ENCODE data around the gene CACFD1.

DNA sequence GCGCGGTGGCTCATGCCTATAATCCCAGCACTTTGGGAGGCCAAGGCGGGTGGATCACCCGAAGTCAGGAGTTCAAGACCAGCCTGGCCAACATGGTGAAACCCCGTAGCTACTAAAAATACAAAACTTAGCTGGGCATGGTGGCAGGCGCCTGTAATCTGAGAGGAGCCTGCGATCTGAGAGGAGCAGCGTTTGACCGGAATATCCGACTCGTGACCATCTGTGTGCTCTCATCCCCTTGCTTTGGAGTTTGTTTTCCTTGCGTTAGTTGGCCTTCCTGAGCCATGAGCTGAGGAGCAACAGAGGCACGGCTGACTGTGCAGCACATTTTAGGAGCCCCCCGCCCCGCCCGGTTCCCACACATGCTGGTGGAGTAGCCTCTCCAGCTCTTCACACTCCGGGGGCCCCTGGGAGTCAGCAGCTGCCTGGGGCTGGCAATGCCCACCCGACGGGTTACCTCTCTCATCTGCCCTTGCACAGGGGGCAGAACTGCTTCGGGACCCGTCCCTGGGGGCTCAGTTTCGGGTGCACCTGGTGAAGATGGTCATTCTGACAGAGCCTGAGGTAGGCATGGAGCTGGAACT lies 34.6 kb upstream of the CACFD1 start:
- TF ChIP-seq, protein P1, sequence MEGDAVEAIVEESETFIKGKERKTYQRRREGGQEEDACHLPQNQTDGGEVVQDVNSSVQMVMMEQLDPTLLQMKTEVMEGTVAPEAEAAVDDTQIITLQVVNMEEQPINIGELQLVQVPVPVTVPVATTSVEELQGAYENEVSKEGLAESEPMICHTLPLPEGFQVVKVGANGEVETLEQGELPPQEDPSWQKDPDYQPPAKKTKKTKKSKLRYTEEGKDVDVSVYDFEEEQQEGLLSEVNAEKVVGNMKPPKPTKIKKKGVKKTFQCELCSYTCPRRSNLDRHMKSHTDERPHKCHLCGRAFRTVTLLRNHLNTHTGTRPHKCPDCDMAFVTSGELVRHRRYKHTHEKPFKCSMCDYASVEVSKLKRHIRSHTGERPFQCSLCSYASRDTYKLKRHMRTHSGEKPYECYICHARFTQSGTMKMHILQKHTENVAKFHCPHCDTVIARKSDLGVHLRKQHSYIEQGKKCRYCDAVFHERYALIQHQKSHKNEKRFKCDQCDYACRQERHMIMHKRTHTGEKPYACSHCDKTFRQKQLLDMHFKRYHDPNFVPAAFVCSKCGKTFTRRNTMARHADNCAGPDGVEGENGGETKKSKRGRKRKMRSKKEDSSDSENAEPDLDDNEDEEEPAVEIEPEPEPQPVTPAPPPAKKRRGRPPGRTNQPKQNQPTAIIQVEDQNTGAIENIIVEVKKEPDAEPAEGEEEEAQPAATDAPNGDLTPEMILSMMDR (IDR thresholded peaks at IDR 0.05), result no peak
- no peak for TF ChIP-seq POLR2A (IDR thresholded peaks at IDR 0.05)

Measured in testis (tissue), 2 donors.